Neural progenitor cell (in vitro differentiated cells): ENCODE results near the gene VPS35L. TPM values are rescaled to one million over a fixed set of nuclear protein-coding genes. Genes with fewer than 3 reads are reported as not detected.

Experiments used
- DNase-seq: peaks from one replicate; pipeline ENCODE4 v3.0.0-alpha.2; 2016; ENCODE audit warnings: low spot score
- H2AFZ ChIP-seq: fragments of 200-600 bp; sonication (generic); replicated peaks from 2 replicates; pipeline ENCODE4 v1.6.1; 2016; ENCODE audit warnings: antibody characterized with exemption
- H3F3A ChIP-seq: fragments of 200-600 bp; sonication (generic); 2 replicates; pipeline ENCODE4 v1.6.1; 2016; ENCODE audit warnings: antibody characterized with exemption, low read depth
- H3K27ac ChIP-seq: fragments of 200-600 bp; sonication (generic); 2 replicates; pipeline ENCODE4 v1.5.1; 2016; ENCODE audit warnings: mild to moderate bottlenecking
- H3K27me3 ChIP-seq: fragments of 200-600 bp; sonication (generic); 2 replicates; pipeline ENCODE4 v1.6.1; 2016; ENCODE audit warnings: mild to moderate bottlenecking, moderate library complexity
- H3K36me3 ChIP-seq: fragments of 200-600 bp; sonication (generic); 2 replicates; pipeline ENCODE4 v1.5.1; 2016
- H3K4me1 ChIP-seq: fragments of 200-600 bp; sonication (generic); 2 replicates; pipeline ENCODE4 v1.6.1; 2016; ENCODE audit warnings: mixed run types
- H3K4me2 ChIP-seq: fragments of 200-600 bp; sonication (generic); 2 replicates; pipeline ENCODE4 v1.6.1; 2016
- H3K4me3 ChIP-seq: fragments of 200-600 bp; sonication (generic); 2 replicates; pipeline ENCODE4 v1.5.1; 2016
- H3K79me2 ChIP-seq: fragments of 200-600 bp; sonication (generic); 2 replicates; pipeline ENCODE4 v1.6.1; 2016; ENCODE audit warnings: low read depth
- H3K9ac ChIP-seq: fragments of 200-600 bp; sonication (generic); 2 replicates; pipeline ENCODE4 v1.6.1; 2016
- H3K9me3 ChIP-seq: fragments of 200-600 bp; sonication (generic); 2 replicates; pipeline ENCODE4 v1.5.1; 2016; ENCODE audit warnings: low read depth
- H4K20me1 ChIP-seq: fragments of 200-600 bp; sonication (generic); 2 replicates; pipeline ENCODE4 v1.6.1; 2016; ENCODE audit warnings: low read depth
- H3K27ac Mint-ChIP-seq: 3 replicates; pipeline ENCODE4 v1.8.0; 2021; ENCODE audit warnings: mixed read lengths
- H3K27me3 Mint-ChIP-seq: 2 replicates; pipeline ENCODE4 v1.8.0; 2022; ENCODE audit warnings: low read depth, mild to moderate bottlenecking, inconsistent platforms, moderate library complexity, mixed read lengths; ENCODE audit not compliant: insufficient read depth
- H3K36me3 Mint-ChIP-seq: 3 replicates; pipeline ENCODE4 v1.8.0; 2021; ENCODE audit warnings: mixed read lengths
- H3K4me1 Mint-ChIP-seq: 3 replicates; pipeline ENCODE4 v1.8.0; 2021; ENCODE audit warnings: mixed read lengths
- H3K4me3 Mint-ChIP-seq: 3 replicates; pipeline ENCODE4 v1.8.0; 2021; ENCODE audit warnings: mild to moderate bottlenecking, moderate library complexity, mixed read lengths
- H3K9me3 Mint-ChIP-seq: 3 replicates; pipeline ENCODE4 v1.8.0; 2020; ENCODE audit warnings: mixed read lengths
- EZH2 ChIP-seq: fragments of 200-600 bp; sonication (generic); IDR thresholded peaks from 2 replicates; pipeline ENCODE4 v1.6.1; 2017; ENCODE audit warnings: antibody characterized with exemption, mild to moderate bottlenecking, moderate library complexity
- EZH2phosphoT487 ChIP-seq: fragments of 200-600 bp; sonication (generic); IDR thresholded peaks from 2 replicates; pipeline ENCODE4 v1.6.1; 2017; ENCODE audit warnings: antibody characterized with exemption
- total RNA-seq: library from RNA; depleted of rRNA; stranded (reverse); fragments of >200 nt; gene quantifications from 2 replicates; pipeline ENCODE4 v1.2.3, GENCODE V29; 2015; ENCODE audit warnings: low replicate concordance
- TF ChIP-seq, protein P1 (sequence below): fragments of 200-600 bp; sonication (generic); IDR thresholded peaks from 2 replicates; pipeline ENCODE4 v1.5.1; 2017; ENCODE audit warnings: antibody characterized with exemption, mild to moderate bottlenecking

VPS35L gene
- total RNA-seq, 1 donor from 2014 or later, result 57.1 TPM

DNA sequence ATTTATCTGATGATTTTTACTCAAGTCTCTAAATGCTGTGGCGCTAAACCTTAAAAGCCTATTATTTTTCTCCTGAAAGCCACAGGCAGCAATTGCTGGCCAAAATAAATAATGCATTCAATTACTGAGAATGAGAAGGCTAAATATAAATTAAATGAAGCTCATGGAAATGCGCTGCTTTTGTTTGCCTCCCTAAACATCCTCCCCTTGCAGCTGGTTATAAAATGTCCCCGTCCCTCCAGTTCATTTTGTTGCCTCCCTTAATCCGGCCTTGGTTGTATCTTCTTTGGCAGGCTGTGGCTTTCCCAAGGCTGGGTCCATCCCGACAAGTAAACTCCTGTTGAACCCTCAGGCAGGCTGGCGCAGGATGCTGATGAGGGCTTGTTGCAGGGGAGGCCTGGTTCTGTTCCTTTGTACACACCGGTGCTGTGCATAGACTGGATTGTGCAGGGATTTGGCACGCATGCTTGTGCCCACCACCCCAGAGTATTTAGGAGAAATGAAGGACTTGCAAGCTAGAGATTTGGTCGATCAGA, 99.8 kb downstream of the VPS35L start:
- no peak for DNase-seq
- Histone ChIP-seq H3K36me3 (no peaks in the 10 kb centered on the region), H3K9ac (no peak overlapping the region), H2AFZ (no peak overlapping the region), H4K20me1 (no peaks in the 10 kb centered on the region), H3K79me2 (no peaks in the 10 kb centered on the region), H3K9me3 (no peaks in the 10 kb centered on the region), H3K4me3 (no peak overlapping the region), H3K4me1 (no peaks in the 10 kb centered on the region), H3K27me3 (no peaks in the 10 kb centered on the region), H3K4me2 (no peak overlapping the region), H3K27ac (no peak overlapping the region), H3F3A (no peaks in the 10 kb centered on the region)
- Mint-ChIP-seq H3K4me3 (no peak overlapping the region), H3K4me1 (no peaks in the 10 kb centered on the region), H3K36me3 (peaks cover 30% of the 10 kb centered on the region), H3K27me3 (peaks cover 2% of the 10 kb centered on the region), H3K27ac (no peak overlapping the region), H3K9me3 (no peaks in the 10 kb centered on the region)
- TF ChIP-seq EZH2, result no peak
- TF ChIP-seq, protein P1, sequence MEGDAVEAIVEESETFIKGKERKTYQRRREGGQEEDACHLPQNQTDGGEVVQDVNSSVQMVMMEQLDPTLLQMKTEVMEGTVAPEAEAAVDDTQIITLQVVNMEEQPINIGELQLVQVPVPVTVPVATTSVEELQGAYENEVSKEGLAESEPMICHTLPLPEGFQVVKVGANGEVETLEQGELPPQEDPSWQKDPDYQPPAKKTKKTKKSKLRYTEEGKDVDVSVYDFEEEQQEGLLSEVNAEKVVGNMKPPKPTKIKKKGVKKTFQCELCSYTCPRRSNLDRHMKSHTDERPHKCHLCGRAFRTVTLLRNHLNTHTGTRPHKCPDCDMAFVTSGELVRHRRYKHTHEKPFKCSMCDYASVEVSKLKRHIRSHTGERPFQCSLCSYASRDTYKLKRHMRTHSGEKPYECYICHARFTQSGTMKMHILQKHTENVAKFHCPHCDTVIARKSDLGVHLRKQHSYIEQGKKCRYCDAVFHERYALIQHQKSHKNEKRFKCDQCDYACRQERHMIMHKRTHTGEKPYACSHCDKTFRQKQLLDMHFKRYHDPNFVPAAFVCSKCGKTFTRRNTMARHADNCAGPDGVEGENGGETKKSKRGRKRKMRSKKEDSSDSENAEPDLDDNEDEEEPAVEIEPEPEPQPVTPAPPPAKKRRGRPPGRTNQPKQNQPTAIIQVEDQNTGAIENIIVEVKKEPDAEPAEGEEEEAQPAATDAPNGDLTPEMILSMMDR, result no peak
- no peak for TF ChIP-seq EZH2phosphoT487

DNA sequence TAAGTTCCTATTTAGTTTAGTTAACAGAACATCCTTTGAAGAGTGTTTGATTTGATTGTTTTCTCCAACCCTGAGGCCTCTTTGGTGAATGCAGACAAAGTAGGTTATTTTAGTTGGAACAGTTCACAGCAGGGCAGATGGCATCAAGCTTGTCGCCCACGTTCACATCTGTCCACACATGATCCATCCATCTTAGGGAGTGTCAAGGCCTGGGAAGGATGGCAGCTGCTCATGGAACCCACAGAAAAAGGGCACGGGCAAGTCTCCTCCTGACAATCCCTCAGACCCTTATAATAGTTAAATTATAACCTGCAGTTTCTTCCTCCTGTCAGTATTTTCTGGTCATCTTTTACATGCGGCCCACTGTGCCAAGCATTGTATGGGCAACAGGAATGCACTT, 102.3 kb downstream of the VPS35L start:
- Histone ChIP-seq H3K9ac (no peak overlapping the region), H4K20me1 (no peaks in the 10 kb centered on the region), H3K4me2 (no peak overlapping the region), H3F3A (no peaks in the 10 kb centered on the region), H3K4me1 (peaks cover 6% of the 10 kb centered on the region), H3K27ac (no peak overlapping the region), H3K4me3 (no peak overlapping the region), H2AFZ (no peak overlapping the region), H3K27me3 (no peaks in the 10 kb centered on the region), H3K36me3 (peaks cover 5% of the 10 kb centered on the region), H3K79me2 (no peaks in the 10 kb centered on the region), H3K9me3 (peaks cover 7% of the 10 kb centered on the region)
- Mint-ChIP-seq H3K4me1 (peaks cover 7% of the 10 kb centered on the region), H3K4me3 (no peak overlapping the region), H3K9me3 (no peaks in the 10 kb centered on the region), H3K27me3 (no peaks in the 10 kb centered on the region), H3K36me3 (peaks cover 33% of the 10 kb centered on the region), H3K27ac (no peak overlapping the region)
- DNase-seq, result no peak
- TF ChIP-seq EZH2phosphoT487 (no peak), EZH2 (no peak)
- TF ChIP-seq, protein P1, result no peak

DNA sequence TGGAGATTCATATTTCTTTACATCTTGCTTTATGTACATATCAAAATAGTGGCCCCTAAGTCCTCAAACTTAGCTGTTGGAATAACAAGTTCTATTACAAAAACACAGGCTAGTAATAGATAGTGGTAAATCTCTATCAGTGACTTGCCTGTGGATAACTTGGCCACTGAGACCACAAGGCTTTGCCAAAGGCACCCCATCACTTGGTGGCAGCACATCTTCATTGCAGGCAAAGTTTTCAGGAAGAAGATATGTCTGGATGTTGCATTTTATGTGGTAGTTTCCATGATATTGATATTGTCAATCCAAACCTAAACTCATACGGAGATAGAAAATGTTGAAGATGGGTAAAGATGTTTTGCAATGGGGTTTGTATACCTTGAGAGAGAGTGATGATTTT, 104.1 kb downstream of the VPS35L start:
- no peaks in the 10 kb centered on the region for H3F3A ChIP-seq
- Mint-ChIP-seq H3K27ac (no peak overlapping the region), H3K27me3 (no peaks in the 10 kb centered on the region), H3K9me3 (no peaks in the 10 kb centered on the region), H3K36me3 (peaks cover 28% of the 10 kb centered on the region), H3K4me1 (peaks cover 7% of the 10 kb centered on the region), H3K4me3 (no peak overlapping the region)
- no peak overlapping the region for H3K27ac ChIP-seq
- no peaks in the 10 kb centered on the region for H3K79me2 ChIP-seq
- no peak overlapping the region for H3K4me2 ChIP-seq
- TF ChIP-seq EZH2 (no peak), EZH2phosphoT487 (no peak)
- TF ChIP-seq, protein P1, result no peak
- H3K9me3 ChIP-seq, result peaks cover 7% of the 10 kb centered on the region
- no peaks in the 10 kb centered on the region for H3K27me3 ChIP-seq
- peaks cover 5% of the 10 kb centered on the region for H3K36me3 ChIP-seq
- peaks cover 6% of the 10 kb centered on the region for H3K4me1 ChIP-seq
- H2AFZ ChIP-seq, result no peak overlapping the region
- no peaks in the 10 kb centered on the region for H4K20me1 ChIP-seq
- no peak overlapping the region for H3K4me3 ChIP-seq
- DNase-seq, result no peak
- no peak overlapping the region for H3K9ac ChIP-seq
